GM21737 (cell line): Measurements from ENCODE around the gene ZNF333.
"Not testable (repeated sequence)": the region's sequence is repeated elsewhere in the genome, so short reads cannot be mapped to it uniquely, and the experiment has no call there.

ENCODE experiments used
- ATAC-seq: cut with Tn5 transposase; IDR thresholded peaks from one replicate; pipeline ENCODE4 v1.9.1; 2021; ENCODE audit warnings: mild to moderate bottlenecking, moderate library complexity; ENCODE audit not compliant: unreplicated experiment

Gene ZNF333

GRCh38 chr19:14695471-14695870 is 5.6 kb downstream of the ZNF333 start:
- no peak for ATAC-seq

- ATAC-seq = no peak
Measured at GRCh38 chr19:14699641-14700040, 9.8 kb downstream of the ZNF333 start.

- no peak for ATAC-seq
Measured at GRCh38 chr19:14700711-14701375, 11.0 kb downstream of the ZNF333 start.

DNA sequence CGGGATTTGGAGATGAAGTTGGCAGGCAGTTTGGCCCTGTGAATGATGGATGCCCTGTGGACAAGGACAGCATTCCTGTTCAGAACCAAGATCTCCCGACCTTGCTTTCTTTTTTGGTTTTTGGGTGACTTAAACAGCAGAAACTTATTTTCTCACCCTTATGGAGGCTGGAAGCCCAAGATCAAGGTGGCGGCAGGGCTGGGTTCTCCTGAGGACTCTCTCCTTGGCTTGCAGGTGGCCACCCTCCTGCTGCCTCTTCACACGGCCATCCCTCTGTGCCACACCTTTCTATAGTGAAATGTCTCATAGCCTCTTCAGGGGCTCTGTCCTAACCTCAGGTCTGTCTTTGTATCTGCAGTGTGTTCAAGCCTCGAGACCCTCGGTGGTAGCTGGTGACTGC is 14.0 kb downstream of the ZNF333 start:
- ATAC-seq = no peak

GRCh38 chr19:14704450-14704849 is 14.6 kb downstream of the ZNF333 start:
- ATAC-seq = no peak

- ATAC-seq = no peak
Measured at GRCh38 chr19:14715841-14716240, 26.0 kb downstream of the ZNF333 start.

DNA sequence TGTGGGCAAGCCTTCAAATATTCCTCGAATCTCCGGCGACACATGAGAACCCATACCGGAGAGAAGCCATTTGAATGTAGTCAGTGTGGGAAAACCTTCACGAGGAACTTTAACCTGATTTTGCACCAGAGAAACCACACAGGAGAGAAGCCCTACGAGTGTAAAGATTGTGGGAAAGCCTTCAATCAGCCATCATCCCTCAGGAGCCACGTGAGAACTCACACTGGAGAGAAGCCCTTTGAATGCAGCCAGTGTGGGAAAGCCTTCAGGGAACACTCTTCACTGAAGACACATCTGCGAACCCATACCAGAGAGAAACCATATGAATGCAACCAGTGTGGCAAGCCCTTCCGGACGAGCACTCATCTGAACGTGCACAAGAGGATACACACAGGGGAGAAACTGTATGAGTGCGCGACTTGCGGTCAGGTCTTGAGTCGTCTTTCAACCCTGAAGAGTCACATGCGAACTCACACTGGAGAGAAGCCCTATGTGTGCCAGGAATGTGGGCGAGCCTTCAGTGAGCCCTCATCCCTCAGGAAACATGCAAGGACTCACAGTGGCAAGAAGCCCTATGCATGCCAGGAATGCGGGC is 28.8 kb downstream of the ZNF333 start:
- no peak for ATAC-seq

GRCh38 chr19:14719162-14719561 is 29.3 kb downstream of the ZNF333 start:
- no peak for ATAC-seq

GRCh38 chr19:14722127-14722526 is 32.3 kb downstream of the ZNF333 start:
- no peak for ATAC-seq

- no peak for ATAC-seq
Measured at GRCh38 chr19:14728595-14728994, 38.7 kb downstream of the ZNF333 start.

GRCh38 chr19:14731200-14731599 is 41.4 kb downstream of the ZNF333 start:
- no peak for ATAC-seq

GRCh38 chr19:14732510-14732909 is 42.7 kb downstream of the ZNF333 start:
- no peak for ATAC-seq

- ATAC-seq = no peak
Measured at GRCh38 chr19:14733574-14733973, 43.7 kb downstream of the ZNF333 start.

- ATAC-seq = no peak
Measured at GRCh38 chr19:14735915-14736314, 46.1 kb downstream of the ZNF333 start.

DNA sequence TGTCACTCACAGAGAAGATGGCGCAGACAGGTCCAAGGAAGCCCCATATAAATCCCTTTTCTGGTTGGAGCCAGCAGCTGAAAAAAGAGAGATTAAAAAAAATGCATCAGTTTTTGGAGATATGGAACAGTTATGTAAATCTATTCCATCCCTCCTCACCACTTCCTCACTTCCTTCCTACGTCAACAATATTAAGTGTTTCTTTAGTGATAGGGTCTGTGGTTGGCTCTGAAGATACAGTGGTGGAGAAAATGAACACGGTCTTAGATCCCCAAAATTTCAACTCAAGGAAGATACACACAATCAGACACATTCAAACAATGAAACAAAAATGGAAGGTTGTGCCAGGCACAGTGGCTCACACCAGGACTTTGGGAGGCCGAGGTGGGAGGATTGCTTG is 57.0 kb downstream of the ZNF333 start:
- no peak for ATAC-seq

DNA sequence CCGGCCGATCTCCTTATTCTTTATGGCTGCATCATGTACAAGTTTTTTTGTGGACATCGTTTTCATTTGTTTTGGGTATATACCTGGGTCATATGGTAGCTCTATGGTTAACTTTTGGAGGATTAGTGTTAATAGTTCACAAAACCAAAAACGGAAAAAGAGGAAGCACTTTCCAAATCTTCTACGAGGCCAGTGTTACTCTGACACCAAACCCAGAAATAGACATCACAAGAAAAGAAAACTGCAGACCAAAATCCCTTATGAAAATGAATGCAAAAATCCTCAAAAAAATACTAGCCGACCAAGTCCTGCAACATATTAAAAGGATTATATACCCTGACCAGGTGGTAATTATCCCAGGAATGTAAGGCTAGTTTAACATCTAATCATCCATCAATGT is 58.8 kb downstream of the ZNF333 start:
- no peak for ATAC-seq

DNA sequence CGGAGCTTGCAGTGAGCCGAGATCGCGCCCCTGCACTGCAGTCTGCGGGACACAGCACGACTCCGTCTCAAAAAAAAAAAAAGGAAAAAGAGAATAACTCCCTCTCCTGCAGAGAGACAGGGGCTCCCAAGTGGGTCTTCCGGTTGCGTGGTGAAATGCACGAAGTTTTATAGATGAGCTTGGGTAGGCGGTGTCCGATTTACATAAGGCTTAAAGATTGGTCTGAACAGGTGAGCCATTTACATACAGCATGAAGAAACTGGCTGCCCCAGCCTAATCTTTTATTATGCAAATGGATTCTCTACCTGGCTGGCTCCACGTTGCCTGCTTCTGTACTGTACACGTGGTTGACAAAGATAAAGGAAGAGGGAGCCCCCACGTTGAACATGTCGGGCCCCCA is 69.0 kb downstream of the ZNF333 start:
- no peak for ATAC-seq

DNA sequence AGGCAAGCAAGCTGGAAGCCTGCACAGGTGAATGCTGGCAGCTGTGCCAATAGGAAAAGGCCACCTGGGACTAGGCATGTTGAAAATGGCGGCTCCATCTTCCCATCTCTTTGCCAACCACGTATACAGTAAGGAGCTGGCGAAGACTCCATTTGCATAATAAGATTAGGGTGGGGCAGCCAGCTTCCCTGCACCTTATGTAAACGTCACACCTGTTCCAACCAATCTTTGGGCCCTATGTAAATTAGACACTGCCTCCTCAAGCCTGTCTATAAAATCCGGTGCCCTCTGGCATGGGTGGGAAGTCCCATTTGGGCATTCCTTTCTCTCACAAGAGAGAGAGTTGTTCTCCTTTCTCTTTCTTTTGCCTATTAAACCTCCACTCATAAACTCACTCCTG is 71.8 kb downstream of the ZNF333 start:
- ATAC-seq = no peak

DNA sequence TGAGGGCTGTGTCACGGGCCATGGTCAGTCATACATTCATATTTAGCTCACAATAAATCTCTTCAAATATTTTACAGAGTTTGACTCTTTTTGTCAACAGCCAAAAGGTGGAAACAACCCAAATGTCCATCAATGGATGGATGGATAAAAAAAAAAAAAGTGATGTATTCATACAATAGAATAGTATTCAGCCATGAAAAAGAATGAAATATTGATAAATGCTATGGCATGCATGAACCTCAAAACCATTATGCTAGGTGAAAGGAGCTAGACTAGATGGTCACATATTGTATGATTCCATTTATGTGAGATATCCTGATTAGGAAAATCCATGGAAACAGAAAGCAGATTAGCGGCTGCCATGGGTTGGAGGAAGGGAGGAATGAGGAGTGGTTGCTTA is 72.3 kb downstream of the ZNF333 start:
- no peak for ATAC-seq

GRCh38 chr19:14763497-14764145 is 73.8 kb downstream of the ZNF333 start:
- ATAC-seq = no peak

- no peak for ATAC-seq
Measured at GRCh38 chr19:14764401-14764800, 74.6 kb downstream of the ZNF333 start.

DNA sequence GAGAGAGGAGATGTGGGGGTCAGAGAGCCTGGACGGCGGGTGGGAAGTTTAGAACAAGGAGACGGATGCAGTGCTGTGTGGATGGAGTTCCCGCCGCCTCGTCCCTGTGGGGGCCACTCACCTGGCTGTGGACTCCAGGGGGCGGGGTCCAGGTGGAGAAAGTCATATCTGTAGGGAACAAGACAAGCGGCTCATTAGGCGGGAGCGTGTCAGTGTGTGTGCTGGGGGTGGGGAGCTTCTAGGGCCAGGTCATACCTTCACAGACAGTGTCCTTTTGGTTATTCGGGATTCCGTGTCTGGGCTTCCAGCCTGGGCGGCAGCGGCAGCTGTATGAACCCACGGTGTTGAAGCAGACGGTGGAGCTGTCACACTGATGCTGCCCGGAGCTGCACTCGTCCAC is 75.6 kb downstream of the ZNF333 start:
- ATAC-seq = not testable (repeated sequence)
